OCI-M2 (cell line): Measurements from ENCODE around the gene CASP12.

Experiments used
- DNase-seq: peaks from one replicate; lab custom pipeline; 2025; ENCODE audit not compliant: unreplicated experiment; lab: John Stamatoyannopoulos, UW

The CASP12 gene

GRCh38 chr11:104892723-104893511 lies 5.3 kb downstream of the CASP12 start:
- no peak for DNase-seq

DNA sequence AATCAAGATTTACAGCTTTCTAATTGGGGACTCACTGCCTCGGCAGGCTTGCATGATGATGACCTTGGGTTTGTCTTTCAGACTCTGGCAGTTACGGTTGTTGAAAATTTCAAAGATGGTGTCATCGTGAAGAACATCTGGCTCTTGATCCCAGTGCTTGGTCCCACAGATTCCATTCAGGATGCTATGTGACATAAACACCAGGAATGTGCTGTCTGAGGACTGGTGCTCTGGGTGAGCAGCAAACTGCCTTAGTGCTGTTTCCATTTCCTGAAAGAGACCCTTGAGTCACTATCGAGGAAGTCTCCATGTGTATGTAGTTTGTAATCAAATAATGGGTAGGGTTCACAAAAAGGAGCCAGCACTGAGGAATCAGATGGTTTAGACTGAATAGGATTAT lies 7.1 kb downstream of the CASP12 start:
- no peak for DNase-seq

DNA sequence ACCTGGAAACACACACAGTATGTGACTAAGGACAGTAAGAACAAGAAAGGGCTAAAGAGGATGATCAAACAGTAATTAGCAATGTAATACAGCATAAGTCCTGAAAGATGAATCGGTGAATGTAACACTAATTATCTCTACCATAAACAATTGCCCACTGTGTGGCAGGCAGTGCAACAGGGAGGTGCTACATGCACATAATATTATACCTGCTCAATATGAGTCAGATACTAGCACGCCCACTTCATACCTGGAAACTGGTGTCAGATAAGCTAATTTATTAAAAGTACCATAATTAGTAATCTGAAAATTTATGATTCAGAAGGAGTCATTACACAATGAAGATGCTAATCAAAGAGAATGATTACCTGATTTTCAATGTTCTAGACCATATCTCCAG lies 14.9 kb downstream of the CASP12 start:
- DNase-seq: no peak

DNA sequence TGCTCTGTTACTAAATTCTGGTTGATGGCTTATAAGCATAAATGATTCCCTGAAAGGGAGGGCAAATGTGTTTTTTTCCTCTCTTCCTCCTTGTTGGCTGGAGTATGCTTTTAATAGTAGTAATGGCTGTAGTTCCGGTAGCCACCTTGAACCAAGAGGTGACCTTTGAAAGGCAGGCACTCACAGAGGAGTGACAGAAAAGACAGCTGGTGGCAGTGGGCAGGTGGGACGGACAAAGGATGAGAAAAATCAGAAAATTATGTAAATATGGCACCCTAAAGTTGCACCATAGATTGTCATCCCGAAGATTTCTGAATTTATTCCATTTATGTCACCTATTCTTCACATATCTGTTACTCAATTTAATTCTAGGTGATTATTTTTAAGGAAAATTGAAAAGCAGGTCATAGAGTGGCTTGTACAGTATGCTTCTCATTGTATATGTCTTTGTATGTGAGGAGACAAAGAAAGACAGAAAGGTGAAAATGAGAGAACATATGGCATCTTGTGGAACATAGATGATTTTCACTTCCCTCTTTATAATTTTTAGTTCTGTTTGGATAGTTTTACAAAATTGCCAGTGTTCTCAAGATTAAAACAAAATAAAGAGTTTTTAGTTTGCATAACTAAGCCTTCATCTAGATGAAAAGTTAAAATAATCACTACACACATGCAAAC lies 17.0 kb downstream of the CASP12 start:
- no peak for DNase-seq

DNA sequence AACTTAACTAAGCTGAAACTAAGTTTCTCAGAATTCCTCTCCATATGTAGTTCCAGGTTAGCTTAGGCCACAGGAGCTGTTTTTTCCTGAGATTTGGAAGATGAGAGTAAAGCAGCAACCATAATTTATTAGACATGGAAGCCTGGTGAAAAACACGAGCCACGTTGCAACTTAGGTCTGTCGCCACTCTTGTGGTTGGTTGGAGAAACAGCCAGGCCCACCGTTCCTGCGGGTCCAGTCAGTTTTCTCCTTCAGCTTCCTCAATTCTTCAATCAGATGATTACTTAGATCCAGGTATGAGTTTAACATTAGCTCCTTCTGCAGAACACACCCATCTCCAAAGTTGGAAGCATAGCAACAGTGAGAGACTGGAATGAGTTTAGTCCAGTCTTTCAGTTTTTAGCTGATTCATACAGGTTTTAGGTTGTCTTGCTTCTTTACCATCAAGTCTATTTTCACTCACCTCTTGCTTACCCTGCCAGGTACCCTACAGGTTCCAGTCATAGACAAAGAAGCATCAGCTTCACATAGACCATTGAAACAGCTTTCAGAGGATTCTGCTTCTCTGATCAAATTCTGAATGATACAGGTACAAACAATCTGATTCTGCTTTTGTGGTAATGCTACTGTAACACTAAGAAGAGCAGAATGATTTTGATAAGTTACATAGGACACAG lies 18.6 kb downstream of the CASP12 start:
- DNase-seq: no peak

- DNase-seq: no peak
Observed at GRCh38 chr11:104876861-104877431, 21.3 kb downstream of the CASP12 start.

DNA sequence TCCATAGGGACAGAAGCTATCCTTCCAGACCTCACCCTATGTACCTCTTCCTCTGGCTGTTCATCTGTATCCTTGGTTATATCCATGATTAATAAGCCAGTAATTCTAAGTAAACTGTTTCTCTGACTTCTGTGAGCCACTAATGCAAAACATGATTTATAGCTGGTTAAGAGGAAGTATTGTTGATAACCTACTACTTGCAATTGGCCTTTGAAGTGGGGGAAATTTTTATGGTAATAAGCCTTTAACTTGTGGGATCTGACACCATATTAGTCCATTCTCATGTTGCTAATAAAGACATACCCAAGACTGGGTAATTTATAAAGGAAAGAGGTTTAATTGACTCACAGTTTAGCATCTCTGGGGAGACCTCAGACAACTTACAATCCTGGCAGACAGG lies 21.9 kb downstream of the CASP12 start:
- DNase-seq: no peak

GRCh38 chr11:104873252-104873651 lies 25.0 kb downstream of the CASP12 start:
- DNase-seq: no peak

DNA sequence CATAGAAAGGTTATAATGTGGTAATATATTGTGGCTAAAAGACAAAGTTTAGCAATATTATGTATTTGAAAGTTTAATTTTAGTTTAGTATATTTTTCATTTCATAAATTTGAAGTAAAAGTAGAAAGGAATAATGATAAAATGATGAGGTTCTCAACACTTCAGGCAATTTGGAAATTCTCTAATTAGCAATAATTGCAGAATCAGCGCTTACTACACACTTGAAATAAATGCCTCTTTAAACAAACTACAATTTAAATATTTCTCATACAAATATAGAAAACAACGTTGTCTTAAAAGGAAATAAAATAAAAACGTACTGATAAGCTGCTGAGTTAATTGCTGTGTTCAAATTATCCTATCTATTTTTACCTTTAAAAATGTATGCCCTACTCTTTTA lies 25.9 kb downstream of the CASP12 start:
- DNase-seq: no peak

DNA sequence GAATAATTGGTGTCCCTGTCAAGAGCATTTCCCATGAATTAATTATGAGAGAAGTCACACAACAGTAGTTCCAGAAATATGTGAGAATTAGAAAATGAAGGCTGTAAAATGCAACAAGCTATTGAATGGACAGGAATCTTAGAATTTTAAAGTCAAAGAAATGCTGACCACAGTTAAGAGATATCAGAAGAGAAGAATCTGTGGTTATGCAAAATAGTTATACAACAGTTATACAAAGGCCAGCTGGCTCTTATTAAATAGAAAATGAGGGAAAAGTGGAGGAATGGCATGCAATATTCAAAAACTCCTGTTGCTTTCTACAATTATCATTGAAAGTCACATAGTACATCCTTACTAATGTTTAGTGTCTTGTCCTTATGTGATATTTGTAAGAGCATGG lies 27.4 kb downstream of the CASP12 start:
- DNase-seq: no peak

DNA sequence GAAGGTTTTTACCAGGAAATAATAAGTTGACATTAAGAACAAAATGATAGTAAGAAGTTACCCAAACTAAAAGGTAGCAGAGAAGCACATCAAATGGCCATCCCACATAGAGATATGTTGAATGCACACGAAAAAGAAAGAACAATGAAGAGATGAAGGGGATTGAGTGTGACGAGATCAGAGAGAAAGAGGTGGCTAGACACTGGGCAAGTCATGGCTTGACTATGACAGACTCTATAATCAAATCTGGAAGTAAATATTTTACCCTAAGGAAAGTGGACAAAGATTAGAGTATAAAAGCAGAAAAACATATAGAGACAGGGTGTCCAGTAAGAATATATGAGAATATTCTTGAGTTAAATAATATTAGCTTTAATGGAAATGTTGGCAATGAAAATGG lies 31.4 kb downstream of the CASP12 start:
- DNase-seq: no peak

DNA sequence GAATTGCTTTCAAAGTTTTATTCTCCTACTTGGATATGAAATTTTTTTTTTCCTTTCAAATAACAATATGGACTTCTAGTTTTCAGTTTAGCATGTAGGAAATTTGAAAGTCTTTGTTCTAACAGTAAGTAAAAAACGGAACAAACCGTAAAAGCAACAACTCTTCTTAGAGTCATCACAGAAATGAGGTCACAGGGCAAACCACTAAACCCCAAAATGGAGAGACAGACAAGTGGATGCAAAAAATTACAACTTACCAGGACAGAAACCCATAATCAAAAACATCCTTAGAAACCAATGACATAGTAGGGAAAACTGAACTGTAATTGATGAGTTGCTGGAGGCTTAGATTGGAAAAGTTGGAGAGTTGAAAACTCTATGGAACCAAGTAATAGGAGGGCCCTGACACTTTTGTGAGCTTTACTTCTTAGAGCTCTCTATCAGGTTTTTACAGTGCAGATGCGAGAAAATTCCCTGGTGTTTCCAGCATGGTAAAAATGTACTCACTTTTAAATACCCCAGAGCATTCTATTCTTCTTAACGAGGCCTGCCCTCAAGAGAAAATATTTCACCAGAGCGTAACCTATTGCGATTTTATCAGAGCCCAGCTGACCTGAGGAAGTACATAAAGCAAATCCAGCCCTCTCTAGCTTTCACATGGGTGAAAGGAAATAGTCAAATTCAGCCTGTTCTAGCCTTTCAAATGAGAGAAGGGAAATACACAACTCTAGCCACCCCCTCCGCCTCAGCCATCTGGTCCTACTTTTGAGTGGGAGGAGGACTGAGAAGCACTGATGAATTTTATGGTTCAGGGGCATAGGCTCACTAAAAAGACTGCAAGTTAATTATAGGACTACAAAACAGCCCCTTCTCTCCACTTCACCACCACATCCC lies 39.1 kb downstream of the CASP12 start:
- no peak for DNase-seq

GRCh38 chr11:104856607-104857006 lies 41.7 kb downstream of the CASP12 start:
- no peak for DNase-seq

GRCh38 chr11:104855965-104856364 lies 42.3 kb downstream of the CASP12 start:
- DNase-seq: no peak

DNA sequence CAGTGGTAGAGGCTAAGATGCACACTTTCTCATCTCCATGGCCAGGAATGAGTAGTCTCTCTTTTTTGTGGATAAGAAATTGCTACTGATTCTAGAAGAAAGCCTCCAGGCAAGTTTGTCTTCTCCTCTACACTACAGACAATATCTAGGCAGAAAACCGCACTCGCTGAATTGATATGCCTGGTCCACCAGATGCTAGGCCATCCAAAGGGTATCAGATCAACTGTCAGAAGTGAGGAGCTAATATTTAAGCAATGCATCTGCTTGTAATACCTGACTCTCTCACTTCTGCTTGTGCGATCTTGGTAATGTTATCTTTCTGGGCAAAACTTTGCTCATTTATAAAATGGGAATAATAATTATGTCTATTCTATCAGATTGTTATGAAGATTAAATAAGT lies 45.0 kb downstream of the CASP12 start:
- DNase-seq: no peak

- DNase-seq: no peak
Observed at GRCh38 chr11:104852811-104853210, 45.4 kb downstream of the CASP12 start.

DNA sequence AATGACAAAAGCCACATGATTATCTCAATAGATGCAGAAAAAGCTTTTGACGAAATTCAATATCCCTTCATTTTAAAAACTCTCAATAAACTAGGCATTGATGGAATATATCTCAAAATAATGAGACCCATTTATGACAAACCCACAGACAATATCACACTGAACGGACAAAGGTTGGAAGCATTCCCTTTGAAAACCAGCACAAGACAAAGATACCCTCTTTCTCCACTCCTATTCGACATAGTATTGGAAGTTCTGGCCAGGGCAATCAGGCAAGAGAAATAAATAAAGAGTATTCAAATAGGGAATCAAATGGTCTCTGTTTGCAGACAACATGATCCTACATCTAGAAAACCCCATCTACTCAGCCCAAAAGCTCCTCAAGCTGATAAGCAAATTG lies 52.0 kb downstream of the CASP12 start:
- no peak for DNase-seq

DNA sequence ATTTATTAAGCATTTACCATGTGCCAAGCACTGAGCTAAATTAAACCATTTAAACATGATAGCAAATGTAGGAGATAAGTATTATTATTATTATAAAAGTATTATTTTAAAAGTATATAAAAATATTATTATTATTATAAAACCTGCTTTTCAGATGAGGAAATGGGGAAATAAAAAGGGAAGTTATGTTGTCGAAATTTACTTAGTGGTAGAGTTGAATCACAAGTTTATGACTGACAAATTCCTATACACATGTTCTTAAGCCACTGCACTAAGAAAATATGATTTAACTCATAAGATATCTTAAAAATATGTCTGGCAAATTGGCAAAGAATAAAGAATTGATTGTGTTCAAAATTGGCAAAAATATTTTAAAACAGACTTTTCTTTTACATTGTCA lies 53.8 kb downstream of the CASP12 start:
- DNase-seq: no peak

- DNase-seq: no peak
Observed at GRCh38 chr11:104843150-104843836, 55.0 kb downstream of the CASP12 start.

DNA sequence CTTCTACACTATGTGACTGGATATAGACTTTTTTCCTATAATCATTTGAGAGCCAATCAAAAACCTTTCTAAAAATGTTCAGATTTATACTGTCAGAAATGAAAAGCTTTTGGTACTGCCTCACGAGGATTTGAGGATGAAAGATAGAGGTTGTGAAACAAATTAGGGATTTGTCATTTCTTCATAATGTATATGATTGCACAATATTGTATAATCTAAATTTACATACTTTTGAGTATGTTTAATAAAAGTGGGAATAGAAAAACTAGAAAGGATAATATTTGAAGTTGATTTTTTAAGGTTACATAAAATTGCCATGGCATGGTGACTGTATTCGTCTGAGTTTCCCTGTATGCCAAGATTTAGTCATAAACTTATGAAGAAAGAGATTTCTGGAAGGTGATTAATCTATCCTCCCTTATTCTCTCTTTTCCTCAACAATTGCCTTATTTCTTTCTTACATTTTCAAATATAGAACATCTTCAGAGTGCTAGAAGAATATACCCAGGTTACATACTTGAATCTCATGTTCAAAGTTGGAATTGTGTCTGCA lies 56.2 kb downstream of the CASP12 start:
- DNase-seq: no peak
